ENCODE data around the gene DLGAP1. TPM values are rescaled to one million over a fixed set of nuclear protein-coding genes. Genes with fewer than 3 reads are reported as not detected.
A peak's percentile ranks its signal among the peaks of the same experiment; 100 is the strongest.
"Not testable (repeated sequence)": the region's sequence is repeated elsewhere in the genome, so short reads cannot be mapped to it uniquely, and the experiment has no call there.

DLGAP1 gene
- total and polyA plus RNA-seq, 2 experiments from 2014 or later: 17.0 to 48.5 TPM

DNA sequence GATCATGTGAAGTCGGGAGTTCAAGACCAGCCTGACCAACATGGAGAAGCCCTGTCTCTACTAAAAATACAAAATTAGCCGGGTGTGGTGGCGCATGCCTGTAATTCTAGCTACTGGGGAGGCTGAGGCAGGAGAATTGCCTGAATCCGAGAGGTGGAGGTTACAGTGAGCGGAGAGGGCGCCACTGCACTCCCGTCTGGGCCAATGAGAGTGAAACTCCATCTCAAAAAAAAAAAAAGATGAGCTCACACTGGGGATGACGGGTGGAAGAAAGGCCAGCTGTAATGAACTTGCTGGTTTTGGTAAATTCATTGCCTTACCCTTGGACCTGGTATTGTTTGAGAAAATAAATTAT is 847.0 kb downstream of the DLGAP1 start:
- Histone ChIP-seq H3K79me2 (replicated peaks; ENCODE audit: insufficient read depth) (peaks cover 36% of the 10 kb centered on the region), H3F3A (replicated peaks; ENCODE audit: low read depth) (peaks cover 29% of the 10 kb centered on the region), H3K4me1 (ENCODE audit: insufficient read depth) (peaks cover 32% of the 10 kb centered on the region)
- DNase-seq (ENCODE audit: low spot score); H3K9me2 ChIP-seq (ENCODE audit: insufficient read depth); H3K36me3 ChIP-seq (ENCODE audit: insufficient read depth); H3K4me2 ChIP-seq; H3K27ac ChIP-seq (ENCODE audit: low read depth); H3K36me3 Mint-ChIP-seq (ENCODE audit: low read depth); H3K9me3 Mint-ChIP-seq; ATAC-seq; H3K4me3 Mint-ChIP-seq; H3K27me3 ChIP-seq (ENCODE audit: insufficient read depth); H3K4me3 ChIP-seq; H4K20me1 ChIP-seq (replicated peaks; ENCODE audit: insufficient read depth); H2AFZ ChIP-seq: not testable (repeated sequence)
- Mint-ChIP-seq H3K27ac (peak overlapping the region; percentile 72; the same call in 1 of the 2 replicates), H3K4me1 (peaks cover 33% of the 10 kb centered on the region), H3K27me3 (ENCODE audit: insufficient read depth, low read depth, poor library complexity) (peaks cover 21% of the 10 kb centered on the region)
- TF ChIP-seq, protein P1, sequence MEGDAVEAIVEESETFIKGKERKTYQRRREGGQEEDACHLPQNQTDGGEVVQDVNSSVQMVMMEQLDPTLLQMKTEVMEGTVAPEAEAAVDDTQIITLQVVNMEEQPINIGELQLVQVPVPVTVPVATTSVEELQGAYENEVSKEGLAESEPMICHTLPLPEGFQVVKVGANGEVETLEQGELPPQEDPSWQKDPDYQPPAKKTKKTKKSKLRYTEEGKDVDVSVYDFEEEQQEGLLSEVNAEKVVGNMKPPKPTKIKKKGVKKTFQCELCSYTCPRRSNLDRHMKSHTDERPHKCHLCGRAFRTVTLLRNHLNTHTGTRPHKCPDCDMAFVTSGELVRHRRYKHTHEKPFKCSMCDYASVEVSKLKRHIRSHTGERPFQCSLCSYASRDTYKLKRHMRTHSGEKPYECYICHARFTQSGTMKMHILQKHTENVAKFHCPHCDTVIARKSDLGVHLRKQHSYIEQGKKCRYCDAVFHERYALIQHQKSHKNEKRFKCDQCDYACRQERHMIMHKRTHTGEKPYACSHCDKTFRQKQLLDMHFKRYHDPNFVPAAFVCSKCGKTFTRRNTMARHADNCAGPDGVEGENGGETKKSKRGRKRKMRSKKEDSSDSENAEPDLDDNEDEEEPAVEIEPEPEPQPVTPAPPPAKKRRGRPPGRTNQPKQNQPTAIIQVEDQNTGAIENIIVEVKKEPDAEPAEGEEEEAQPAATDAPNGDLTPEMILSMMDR (conservative IDR thresholded peaks at IDR 0.05; ENCODE audit: low read depth in 2 of 2): peak in 1 of 2 experiments; percentile 19; a peak in 1 of 4 replicates

DNA sequence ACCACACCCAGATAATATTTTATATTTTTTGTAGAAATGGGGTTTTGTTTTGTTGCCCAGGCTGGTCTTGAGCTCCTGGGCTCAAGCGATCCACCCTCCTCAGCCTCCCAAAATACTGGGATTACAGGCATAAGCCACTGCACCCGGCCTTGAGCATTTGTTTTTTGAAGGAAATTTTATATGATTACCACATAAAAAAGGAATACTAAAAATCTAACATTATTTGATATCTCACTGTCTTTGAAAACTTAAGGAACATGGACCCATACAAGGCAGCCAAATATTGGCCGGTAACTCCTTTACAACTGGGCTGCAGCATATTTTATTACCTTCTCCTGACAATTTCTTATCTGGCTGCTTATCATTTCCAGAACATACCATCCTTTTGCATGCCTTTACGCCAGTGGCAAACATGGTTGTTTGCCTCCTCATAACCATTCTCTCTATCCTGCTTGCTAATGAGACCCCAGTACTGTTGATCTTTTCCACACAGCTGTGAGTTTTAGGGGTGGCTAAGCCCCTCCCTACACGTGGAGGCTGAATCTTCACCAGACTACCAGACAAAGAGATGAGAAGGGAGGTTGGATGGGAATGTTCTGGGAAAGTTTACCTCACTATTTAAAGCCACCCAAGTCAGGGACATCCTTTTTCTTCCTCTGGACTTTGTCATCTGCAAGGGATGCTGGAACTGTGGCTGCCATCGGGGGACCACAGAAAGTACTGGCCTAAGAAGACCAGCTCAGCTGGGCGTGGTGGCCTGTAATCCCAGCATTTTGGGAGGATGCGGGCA is 847.6 kb downstream of the DLGAP1 start:
- H3K4me3 Mint-ChIP-seq: no peak overlapping the region; the same call in 1 of the 3 replicates
- H3K27ac ChIP-seq (ENCODE audit: low read depth): peak overlapping the region; percentile 98
- peaks cover 36% of the 10 kb centered on the region for H3K79me2 ChIP-seq (replicated peaks; ENCODE audit: insufficient read depth)
- TF ChIP-seq EZH2 (IDR thresholded peaks at IDR 0.05; ENCODE audit: low read depth, unreplicated experiment): no peak
- TF ChIP-seq EZH2phosphoT487 (IDR thresholded peaks at IDR 0.05; ENCODE audit: unreplicated experiment): no peak
- TF ChIP-seq, protein P2, sequence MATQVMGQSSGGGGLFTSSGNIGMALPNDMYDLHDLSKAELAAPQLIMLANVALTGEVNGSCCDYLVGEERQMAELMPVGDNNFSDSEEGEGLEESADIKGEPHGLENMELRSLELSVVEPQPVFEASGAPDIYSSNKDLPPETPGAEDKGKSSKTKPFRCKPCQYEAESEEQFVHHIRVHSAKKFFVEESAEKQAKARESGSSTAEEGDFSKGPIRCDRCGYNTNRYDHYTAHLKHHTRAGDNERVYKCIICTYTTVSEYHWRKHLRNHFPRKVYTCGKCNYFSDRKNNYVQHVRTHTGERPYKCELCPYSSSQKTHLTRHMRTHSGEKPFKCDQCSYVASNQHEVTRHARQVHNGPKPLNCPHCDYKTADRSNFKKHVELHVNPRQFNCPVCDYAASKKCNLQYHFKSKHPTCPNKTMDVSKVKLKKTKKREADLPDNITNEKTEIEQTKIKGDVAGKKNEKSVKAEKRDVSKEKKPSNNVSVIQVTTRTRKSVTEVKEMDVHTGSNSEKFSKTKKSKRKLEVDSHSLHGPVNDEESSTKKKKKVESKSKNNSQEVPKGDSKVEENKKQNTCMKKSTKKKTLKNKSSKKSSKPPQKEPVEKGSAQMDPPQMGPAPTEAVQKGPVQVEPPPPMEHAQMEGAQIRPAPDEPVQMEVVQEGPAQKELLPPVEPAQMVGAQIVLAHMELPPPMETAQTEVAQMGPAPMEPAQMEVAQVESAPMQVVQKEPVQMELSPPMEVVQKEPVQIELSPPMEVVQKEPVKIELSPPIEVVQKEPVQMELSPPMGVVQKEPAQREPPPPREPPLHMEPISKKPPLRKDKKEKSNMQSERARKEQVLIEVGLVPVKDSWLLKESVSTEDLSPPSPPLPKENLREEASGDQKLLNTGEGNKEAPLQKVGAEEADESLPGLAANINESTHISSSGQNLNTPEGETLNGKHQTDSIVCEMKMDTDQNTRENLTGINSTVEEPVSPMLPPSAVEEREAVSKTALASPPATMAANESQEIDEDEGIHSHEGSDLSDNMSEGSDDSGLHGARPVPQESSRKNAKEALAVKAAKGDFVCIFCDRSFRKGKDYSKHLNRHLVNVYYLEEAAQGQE (IDR thresholded peaks at IDR 0.05; ENCODE audit: unreplicated experiment): no peak
- TF ChIP-seq STAT1 (IDR thresholded peaks at IDR 0.05; ENCODE audit: unreplicated experiment): no peak
- no peak for TF ChIP-seq POLR2AphosphoS5 (IDR thresholded peaks at IDR 0.05; ENCODE audit: low read depth)
- TF ChIP-seq, protein P3, sequence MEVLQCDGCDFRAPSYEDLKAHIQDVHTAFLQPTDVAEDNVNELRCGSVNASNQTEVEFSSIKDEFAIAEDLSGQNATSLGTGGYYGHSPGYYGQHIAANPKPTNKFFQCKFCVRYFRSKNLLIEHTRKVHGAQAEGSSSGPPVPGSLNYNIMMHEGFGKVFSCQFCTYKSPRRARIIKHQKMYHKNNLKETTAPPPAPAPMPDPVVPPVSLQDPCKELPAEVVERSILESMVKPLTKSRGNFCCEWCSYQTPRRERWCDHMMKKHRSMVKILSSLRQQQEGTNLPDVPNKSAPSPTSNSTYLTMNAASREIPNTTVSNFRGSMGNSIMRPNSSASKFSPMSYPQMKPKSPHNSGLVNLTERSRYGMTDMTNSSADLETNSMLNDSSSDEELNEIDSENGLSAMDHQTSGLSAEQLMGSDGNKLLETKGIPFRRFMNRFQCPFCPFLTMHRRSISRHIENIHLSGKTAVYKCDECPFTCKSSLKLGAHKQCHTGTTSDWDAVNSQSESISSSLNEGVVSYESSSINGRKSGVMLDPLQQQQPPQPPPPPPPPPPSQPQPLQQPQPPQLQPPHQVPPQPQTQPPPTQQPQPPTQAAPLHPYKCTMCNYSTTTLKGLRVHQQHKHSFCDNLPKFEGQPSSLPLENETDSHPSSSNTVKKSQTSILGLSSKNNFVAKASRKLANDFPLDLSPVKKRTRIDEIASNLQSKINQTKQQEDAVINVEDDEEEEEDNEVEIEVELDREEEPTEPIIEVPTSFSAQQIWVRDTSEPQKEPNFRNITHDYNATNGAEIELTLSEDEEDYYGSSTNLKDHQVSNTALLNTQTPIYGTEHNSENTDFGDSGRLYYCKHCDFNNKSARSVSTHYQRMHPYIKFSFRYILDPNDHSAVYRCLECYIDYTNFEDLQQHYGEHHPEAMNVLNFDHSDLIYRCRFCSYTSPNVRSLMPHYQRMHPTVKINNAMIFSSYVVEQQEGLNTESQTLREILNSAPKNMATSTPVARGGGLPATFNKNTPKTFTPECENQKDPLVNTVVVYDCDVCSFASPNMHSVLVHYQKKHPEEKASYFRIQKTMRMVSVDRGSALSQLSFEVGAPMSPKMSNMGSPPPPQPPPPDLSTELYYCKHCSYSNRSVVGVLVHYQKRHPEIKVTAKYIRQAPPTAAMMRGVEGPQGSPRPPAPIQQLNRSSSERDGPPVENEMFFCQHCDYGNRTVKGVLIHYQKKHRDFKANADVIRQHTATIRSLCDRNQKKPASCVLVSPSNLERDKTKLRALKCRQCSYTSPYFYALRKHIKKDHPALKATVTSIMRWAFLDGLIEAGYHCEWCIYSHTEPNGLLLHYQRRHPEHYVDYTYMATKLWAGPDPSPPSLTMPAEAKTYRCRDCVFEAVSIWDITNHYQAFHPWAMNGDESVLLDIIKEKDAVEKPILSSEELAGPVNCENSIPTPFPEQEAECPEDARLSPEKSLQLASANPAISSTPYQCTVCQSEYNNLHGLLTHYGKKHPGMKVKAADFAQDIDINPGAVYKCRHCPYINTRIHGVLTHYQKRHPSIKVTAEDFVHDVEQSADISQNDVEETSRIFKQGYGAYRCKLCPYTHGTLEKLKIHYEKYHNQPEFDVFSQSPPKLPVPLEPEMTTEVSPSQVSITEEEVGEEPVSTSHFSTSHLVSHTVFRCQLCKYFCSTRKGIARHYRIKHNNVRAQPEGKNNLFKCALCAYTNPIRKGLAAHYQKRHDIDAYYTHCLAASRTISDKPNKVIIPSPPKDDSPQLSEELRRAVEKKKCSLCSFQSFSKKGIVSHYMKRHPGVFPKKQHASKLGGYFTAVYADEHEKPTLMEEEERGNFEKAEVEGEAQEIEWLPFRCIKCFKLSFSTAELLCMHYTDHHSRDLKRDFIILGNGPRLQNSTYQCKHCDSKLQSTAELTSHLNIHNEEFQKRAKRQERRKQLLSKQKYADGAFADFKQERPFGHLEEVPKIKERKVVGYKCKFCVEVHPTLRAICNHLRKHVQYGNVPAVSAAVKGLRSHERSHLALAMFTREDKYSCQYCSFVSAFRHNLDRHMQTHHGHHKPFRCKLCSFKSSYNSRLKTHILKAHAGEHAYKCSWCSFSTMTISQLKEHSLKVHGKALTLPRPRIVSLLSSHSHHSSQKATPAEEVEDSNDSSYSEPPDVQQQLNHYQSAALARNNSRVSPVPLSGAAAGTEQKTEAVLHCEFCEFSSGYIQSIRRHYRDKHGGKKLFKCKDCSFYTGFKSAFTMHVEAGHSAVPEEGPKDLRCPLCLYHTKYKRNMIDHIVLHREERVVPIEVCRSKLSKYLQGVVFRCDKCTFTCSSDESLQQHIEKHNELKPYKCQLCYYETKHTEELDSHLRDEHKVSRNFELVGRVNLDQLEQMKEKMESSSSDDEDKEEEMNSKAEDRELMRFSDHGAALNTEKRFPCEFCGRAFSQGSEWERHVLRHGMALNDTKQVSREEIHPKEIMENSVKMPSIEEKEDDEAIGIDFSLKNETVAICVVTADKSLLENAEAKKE (CRISPR knock-in tag; IDR thresholded peaks at IDR 0.05): no peak

More for the DNA sequence above, 847.6 kb downstream of the DLGAP1 start:
- H3K4me1 Mint-ChIP-seq: peaks cover 33% of the 10 kb centered on the region
- H3F3A ChIP-seq (replicated peaks; ENCODE audit: low read depth): peaks cover 29% of the 10 kb centered on the region
- peaks cover 4% of the 10 kb centered on the region; the same call in 1 of the 2 replicates for H3K36me3 ChIP-seq (ENCODE audit: insufficient read depth)
- no peaks in the 10 kb centered on the region for H3K9me2 ChIP-seq (ENCODE audit: insufficient read depth)
- DNase-seq (ENCODE audit: low spot score) (no peak), ATAC-seq (no peak)
- no peaks in the 10 kb centered on the region for H4K20me1 ChIP-seq (replicated peaks; ENCODE audit: insufficient read depth)
- H3K9me3 Mint-ChIP-seq: no peaks in the 10 kb centered on the region; the same call in 1 of the 3 replicates
- no peak overlapping the region for H2AFZ ChIP-seq
- H3K27ac Mint-ChIP-seq: peak overlapping the region; percentile 79
- H3K36me3 Mint-ChIP-seq (ENCODE audit: low read depth): peaks cover 5% of the 10 kb centered on the region; the same call in 2 of the 3 replicates
- H3K4me1 ChIP-seq (ENCODE audit: insufficient read depth): peaks cover 32% of the 10 kb centered on the region
- no peak overlapping the region for H3K4me2 ChIP-seq
- no peak overlapping the region for H3K4me3 ChIP-seq
- no peaks in the 10 kb centered on the region for H3K27me3 ChIP-seq (ENCODE audit: insufficient read depth)
- H3K27me3 Mint-ChIP-seq (ENCODE audit: insufficient read depth, low read depth, poor library complexity): peaks cover 18% of the 10 kb centered on the region

Measured in GM23338 (cell line).